HEK293 (cell line): Measurements from ENCODE around the gene CD44.

Experiments used
- CTCF ChIA-PET: fragments of 350-600 bp; formaldehyde crosslinking; extraction: SDS; loops from one replicate; lab custom pipeline; 2021; ENCODE audit warnings: antibody characterized with exemption; lab: Yijun Ruan, JAX
- POLR2A ChIA-PET: fragments of 300-600 bp; formaldehyde crosslinking; extraction: SDS; loops from one replicate; lab custom pipeline; 2020; ENCODE audit warnings: antibody characterized with exemption, inconsistent platforms; lab: Yijun Ruan, JAX
- H3K27ac ChIP-seq: fragments of 200-500 bp; sonication (Bioruptor generic); 2 replicates; pipeline ENCODE4 v1.5.1; 2014; ENCODE audit warnings: low read depth, low read length, control low read depth, inconsistent platforms; ENCODE audit errors: extremely low read depth
- H3K36me3 ChIP-seq, 2 experiments: fragments of 200-500 bp in 1 of 2; sonication (Bioruptor generic) in 1 of 2; 1 replicate in 1 of 2; 2 replicates in 1 of 2; pipeline ENCODE4 v1.5.1; 2014 to 2017; ENCODE audit warnings: inconsistent platforms in 2 of 2, low read length in 2 of 2; ENCODE audit not compliant: control insufficient read depth in 2 of 2, insufficient read depth in 1 of 2
- H3K4me1 ChIP-seq: fragments of 200-500 bp; sonication (Bioruptor generic); 2 replicates; pipeline ENCODE4 v1.5.1; 2014; ENCODE audit warnings: mild to moderate bottlenecking, low read length, inconsistent platforms; ENCODE audit not compliant: control insufficient read depth, insufficient read depth
- H3K4me3 ChIP-seq: 2 replicates; pipeline ENCODE4 v1.5.1; 2011; ENCODE audit warnings: low read depth, mild to moderate bottlenecking, control low read depth, low read length, moderate library complexity
- H3K9me3 ChIP-seq: fragments of 200-500 bp; sonication (Bioruptor generic); 2 replicates; pipeline ENCODE4 v1.5.1; 2014; ENCODE audit warnings: low read depth, low read length, inconsistent platforms; ENCODE audit not compliant: control insufficient read depth, insufficient read depth
- BCL11A ChIP-seq: fragments of 450-650 bp; formaldehyde crosslinking; IDR thresholded peaks from 2 replicates; pipeline ENCODE4 v1.5.1; 2016; ENCODE audit warnings: low read depth, missing biosample characterization, missing genetic modification characterization
- BCL11B ChIP-seq: fragments of 450-650 bp; formaldehyde crosslinking; IDR thresholded peaks from 2 replicates; pipeline ENCODE4 v1.5.1; 2016; ENCODE audit warnings: low read depth, missing biosample characterization, missing genetic modification characterization
- GLIS1 ChIP-seq: fragments of 450-650 bp; formaldehyde crosslinking; IDR thresholded peaks from 2 replicates; pipeline ENCODE4 v1.5.1; 2016; ENCODE audit warnings: missing biosample characterization, missing genetic modification characterization
- KLF10 ChIP-seq: fragments of 450-650 bp; IDR thresholded peaks from 2 replicates; pipeline ENCODE4 v1.5.1; 2018; ENCODE audit warnings: missing biosample characterization, mild to moderate bottlenecking, missing genetic modification characterization
- KLF8 ChIP-seq: fragments of 450-650 bp; formaldehyde crosslinking; IDR thresholded peaks from 2 replicates; pipeline ENCODE4 v1.5.1; 2016; ENCODE audit warnings: missing biosample characterization, missing genetic modification characterization
- SALL2 ChIP-seq: fragments of 450-650 bp; formaldehyde crosslinking; IDR thresholded peaks from 2 replicates; pipeline ENCODE4 v1.5.0; 2017; ENCODE audit warnings: missing biosample characterization, mild to moderate bottlenecking, missing genetic modification characterization, borderline replicate concordance
- WT1 ChIP-seq: fragments of 450-650 bp; formaldehyde crosslinking; IDR thresholded peaks from 2 replicates; pipeline ENCODE4 v1.5.1; 2016; ENCODE audit warnings: missing biosample characterization, missing genetic modification characterization
- ZFP37 ChIP-seq: fragments of 450-650 bp; formaldehyde crosslinking; IDR thresholded peaks from 2 replicates; pipeline ENCODE4 v1.5.1; 2016; ENCODE audit warnings: missing biosample characterization, missing genetic modification characterization
- ZNF202 ChIP-seq: fragments of 450-650 bp; formaldehyde crosslinking; IDR thresholded peaks from 2 replicates; pipeline ENCODE4 v1.5.1; 2016; ENCODE audit warnings: missing biosample characterization, missing genetic modification characterization, borderline replicate concordance
- ZNF274 ChIP-seq, 2 experiments: fragments of 200-500 bp in 1 of 2; fragments of 450-650 bp in 1 of 2; sonication (Bioruptor generic) in 1 of 2; formaldehyde crosslinking in 1 of 2; IDR thresholded peaks; 2 replicates each; pipeline versions ENCODE4 v1.5.1 to v1.6.1; 2014 to 2016; ENCODE audit warnings: borderline replicate concordance in 1 of 2, inconsistent platforms in 1 of 2, low read length in 1 of 2, missing biosample characterization in 1 of 2, missing genetic modification characterization in 1 of 2
- ZNF324 ChIP-seq: fragments of 450-650 bp; formaldehyde crosslinking; IDR thresholded peaks from 2 replicates; pipeline ENCODE4 v1.5.1; 2016; ENCODE audit warnings: missing biosample characterization, missing genetic modification characterization
- ZNF416 ChIP-seq: fragments of 450-650 bp; formaldehyde crosslinking; IDR thresholded peaks from 2 replicates; pipeline ENCODE4 v1.5.1; 2016; ENCODE audit warnings: missing biosample characterization, missing genetic modification characterization
- ZNF426 ChIP-seq: fragments of 450-650 bp; formaldehyde crosslinking; IDR thresholded peaks from 2 replicates; pipeline ENCODE4 v1.5.1; 2017; ENCODE audit warnings: missing biosample characterization, missing genetic modification characterization, mild to moderate bottlenecking, inconsistent platforms, moderate library complexity
- ZNF530 ChIP-seq: fragments of 450-650 bp; formaldehyde crosslinking; IDR thresholded peaks from 2 replicates; pipeline ENCODE4 v1.5.1; 2016; ENCODE audit warnings: low read depth, missing biosample characterization, missing genetic modification characterization
- ZNF610 ChIP-seq: fragments of 450-650 bp; formaldehyde crosslinking; IDR thresholded peaks from 2 replicates; pipeline ENCODE4 v1.5.1; 2016; ENCODE audit warnings: missing biosample characterization, missing genetic modification characterization, borderline replicate concordance
- ZNF660 ChIP-seq: fragments of 450-650 bp; IDR thresholded peaks from 2 replicates; pipeline ENCODE4 v1.5.1; 2018; ENCODE audit warnings: missing biosample characterization, mild to moderate bottlenecking, missing genetic modification characterization
- ZNF692 ChIP-seq: fragments of 450-650 bp; formaldehyde crosslinking; IDR thresholded peaks from 2 replicates; pipeline ENCODE4 v1.5.1; 2016; ENCODE audit warnings: missing biosample characterization, missing genetic modification characterization
- ZXDB ChIP-seq: fragments of 450-650 bp; formaldehyde crosslinking; IDR thresholded peaks from 2 replicates; pipeline ENCODE4 v1.5.1; 2016; ENCODE audit warnings: missing biosample characterization, missing genetic modification characterization
- TF ChIP-seq, protein P1 (sequence below): fragments of 450-650 bp; formaldehyde crosslinking; IDR thresholded peaks from 2 replicates; pipeline ENCODE4 v1.5.1; 2017; ENCODE audit warnings: missing biosample characterization, missing genetic modification characterization
- TF ChIP-seq, protein P2 (sequence below): fragments of 450-650 bp; formaldehyde crosslinking; IDR thresholded peaks from 2 replicates; pipeline ENCODE4 v1.5.1; 2016; ENCODE audit warnings: missing biosample characterization, missing genetic modification characterization
- TF ChIP-seq, protein P3 (sequence below): fragments of 450-650 bp; formaldehyde crosslinking; IDR thresholded peaks from 2 replicates; pipeline ENCODE4 v1.5.1; 2017; ENCODE audit warnings: missing biosample characterization, missing genetic modification characterization
- TF ChIP-seq, protein P4 (sequence below): fragments of 450-650 bp; formaldehyde crosslinking; IDR thresholded peaks from 2 replicates; pipeline ENCODE4 v1.5.1; 2016; ENCODE audit warnings: missing biosample characterization, missing genetic modification characterization, low read depth
- TF ChIP-seq, protein P5 (sequence below): fragments of 450-650 bp; formaldehyde crosslinking; IDR thresholded peaks from 2 replicates; pipeline ENCODE4 v1.5.1; 2016; ENCODE audit warnings: missing biosample characterization, missing genetic modification characterization

CD44 gene

GRCh38 chr11:35239471-35240075 is 100.6 kb downstream of the CD44 start:
- Histone ChIP-seq H3K4me1 (no peaks in the 10 kb centered on the region), H3K9me3 (no peaks in the 10 kb centered on the region), H3K27ac (no peak overlapping the region), H3K36me3 (no peaks in the 10 kb centered on the region), H3K4me3 (no peak overlapping the region)
- no peak for TF ChIP-seq ZNF426
- TF ChIP-seq ZNF610: no peak
- no peak for TF ChIP-seq WT1 (tag by site-specific recombination)
- no peak for TF ChIP-seq ZFP37 (tag by site-specific recombination)
- no peak for TF ChIP-seq ZNF660 (tag by site-specific recombination)
- no peak for TF ChIP-seq ZNF274 (IDR thresholded peaks at IDR 0.05; ENCODE audit: low read length)
- no peak for TF ChIP-seq ZNF274 (tag by site-specific recombination; IDR thresholded peaks at IDR 0.05; ENCODE audit: borderline replicate concordance)
- no peak for TF ChIP-seq ZNF530
- TF ChIP-seq BCL11B: no peak
- no peak for TF ChIP-seq KLF10
- no peak for TF ChIP-seq ZNF202 (tag by site-specific recombination)
- TF ChIP-seq, protein P1, sequence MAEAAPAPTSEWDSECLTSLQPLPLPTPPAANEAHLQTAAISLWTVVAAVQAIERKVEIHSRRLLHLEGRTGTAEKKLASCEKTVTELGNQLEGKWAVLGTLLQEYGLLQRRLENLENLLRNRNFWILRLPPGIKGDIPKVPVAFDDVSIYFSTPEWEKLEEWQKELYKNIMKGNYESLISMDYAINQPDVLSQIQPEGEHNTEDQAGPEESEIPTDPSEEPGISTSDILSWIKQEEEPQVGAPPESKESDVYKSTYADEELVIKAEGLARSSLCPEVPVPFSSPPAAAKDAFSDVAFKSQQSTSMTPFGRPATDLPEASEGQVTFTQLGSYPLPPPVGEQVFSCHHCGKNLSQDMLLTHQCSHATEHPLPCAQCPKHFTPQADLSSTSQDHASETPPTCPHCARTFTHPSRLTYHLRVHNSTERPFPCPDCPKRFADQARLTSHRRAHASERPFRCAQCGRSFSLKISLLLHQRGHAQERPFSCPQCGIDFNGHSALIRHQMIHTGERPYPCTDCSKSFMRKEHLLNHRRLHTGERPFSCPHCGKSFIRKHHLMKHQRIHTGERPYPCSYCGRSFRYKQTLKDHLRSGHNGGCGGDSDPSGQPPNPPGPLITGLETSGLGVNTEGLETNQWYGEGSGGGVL: no peak
- no peak for TF ChIP-seq GLIS1 (tag by site-specific recombination)
- TF ChIP-seq, protein P2, sequence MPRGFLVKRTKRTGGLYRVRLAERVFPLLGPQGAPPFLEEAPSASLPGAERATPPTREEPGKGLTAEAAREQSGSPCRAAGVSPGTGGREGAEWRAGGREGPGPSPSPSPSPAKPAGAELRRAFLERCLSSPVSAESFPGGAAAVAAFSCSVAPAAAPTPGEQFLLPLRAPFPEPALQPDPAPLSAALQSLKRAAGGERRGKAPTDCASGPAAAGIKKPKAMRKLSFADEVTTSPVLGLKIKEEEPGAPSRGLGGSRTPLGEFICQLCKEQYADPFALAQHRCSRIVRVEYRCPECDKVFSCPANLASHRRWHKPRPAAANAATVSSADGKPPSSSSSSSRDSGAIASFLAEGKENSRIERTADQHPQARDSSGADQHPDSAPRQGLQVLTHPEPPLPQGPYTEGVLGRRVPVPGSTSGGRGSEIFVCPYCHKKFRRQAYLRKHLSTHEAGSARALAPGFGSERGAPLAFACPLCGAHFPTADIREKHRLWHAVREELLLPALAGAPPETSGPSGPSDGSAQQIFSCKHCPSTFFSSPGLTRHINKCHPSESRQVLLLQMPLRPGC (tag by site-specific recombination): no peak
- TF ChIP-seq ZXDB (tag by site-specific recombination): no peak
- TF ChIP-seq, protein P3, sequence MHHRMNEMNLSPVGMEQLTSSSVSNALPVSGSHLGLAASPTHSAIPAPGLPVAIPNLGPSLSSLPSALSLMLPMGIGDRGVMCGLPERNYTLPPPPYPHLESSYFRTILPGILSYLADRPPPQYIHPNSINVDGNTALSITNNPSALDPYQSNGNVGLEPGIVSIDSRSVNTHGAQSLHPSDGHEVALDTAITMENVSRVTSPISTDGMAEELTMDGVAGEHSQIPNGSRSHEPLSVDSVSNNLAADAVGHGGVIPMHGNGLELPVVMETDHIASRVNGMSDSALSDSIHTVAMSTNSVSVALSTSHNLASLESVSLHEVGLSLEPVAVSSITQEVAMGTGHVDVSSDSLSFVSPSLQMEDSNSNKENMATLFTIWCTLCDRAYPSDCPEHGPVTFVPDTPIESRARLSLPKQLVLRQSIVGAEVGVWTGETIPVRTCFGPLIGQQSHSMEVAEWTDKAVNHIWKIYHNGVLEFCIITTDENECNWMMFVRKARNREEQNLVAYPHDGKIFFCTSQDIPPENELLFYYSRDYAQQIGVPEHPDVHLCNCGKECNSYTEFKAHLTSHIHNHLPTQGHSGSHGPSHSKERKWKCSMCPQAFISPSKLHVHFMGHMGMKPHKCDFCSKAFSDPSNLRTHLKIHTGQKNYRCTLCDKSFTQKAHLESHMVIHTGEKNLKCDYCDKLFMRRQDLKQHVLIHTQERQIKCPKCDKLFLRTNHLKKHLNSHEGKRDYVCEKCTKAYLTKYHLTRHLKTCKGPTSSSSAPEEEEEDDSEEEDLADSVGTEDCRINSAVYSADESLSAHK: no peak
- no peak for TF ChIP-seq ZNF324 (tag by site-specific recombination)
- ChIA-PET CTCF (interaction anchor here (0.6 to 2.4 kb wide), 15 partner anchors 10 to 675 kb away, joined by 3 to 13 read pairs (median 3); no protein-coding TSS in a partner anchor), POLR2A (no interaction called here)

DNA sequence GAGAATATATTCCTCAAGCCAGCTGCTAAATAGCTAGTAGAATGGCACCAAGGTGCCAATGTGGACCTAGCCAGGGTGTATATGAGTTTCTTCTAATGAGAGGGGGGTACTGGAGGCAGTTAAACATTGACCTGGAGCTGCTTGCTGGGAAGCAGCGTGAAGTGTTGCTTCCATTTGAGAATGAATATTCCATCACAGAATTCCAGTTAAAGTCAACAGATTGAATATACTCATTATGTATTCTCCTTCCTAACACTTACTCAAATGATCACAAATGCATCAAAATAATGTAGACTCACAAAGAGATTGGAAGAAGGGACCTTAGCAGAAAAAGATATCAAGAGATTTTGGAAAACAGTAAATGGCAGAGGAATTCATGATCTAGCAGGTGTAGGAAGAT is 102.1 kb downstream of the CD44 start:
- no peak overlapping the region for H3K27ac ChIP-seq
- no peaks in the 10 kb centered on the region for H3K4me1 ChIP-seq
- H3K4me3 ChIP-seq: no peak overlapping the region
- no peaks in the 10 kb centered on the region for H3K36me3 ChIP-seq
- H3K9me3 ChIP-seq: no peaks in the 10 kb centered on the region
- POLR2A ChIA-PET: no interaction called here
- CTCF ChIA-PET: interaction anchor here (0.6 to 0.7 kb wide), 2 partner anchors 79 to 314 kb away, joined by 4 to 7 read pairs; no protein-coding TSS in a partner anchor
- TF ChIP-seq, protein P4, sequence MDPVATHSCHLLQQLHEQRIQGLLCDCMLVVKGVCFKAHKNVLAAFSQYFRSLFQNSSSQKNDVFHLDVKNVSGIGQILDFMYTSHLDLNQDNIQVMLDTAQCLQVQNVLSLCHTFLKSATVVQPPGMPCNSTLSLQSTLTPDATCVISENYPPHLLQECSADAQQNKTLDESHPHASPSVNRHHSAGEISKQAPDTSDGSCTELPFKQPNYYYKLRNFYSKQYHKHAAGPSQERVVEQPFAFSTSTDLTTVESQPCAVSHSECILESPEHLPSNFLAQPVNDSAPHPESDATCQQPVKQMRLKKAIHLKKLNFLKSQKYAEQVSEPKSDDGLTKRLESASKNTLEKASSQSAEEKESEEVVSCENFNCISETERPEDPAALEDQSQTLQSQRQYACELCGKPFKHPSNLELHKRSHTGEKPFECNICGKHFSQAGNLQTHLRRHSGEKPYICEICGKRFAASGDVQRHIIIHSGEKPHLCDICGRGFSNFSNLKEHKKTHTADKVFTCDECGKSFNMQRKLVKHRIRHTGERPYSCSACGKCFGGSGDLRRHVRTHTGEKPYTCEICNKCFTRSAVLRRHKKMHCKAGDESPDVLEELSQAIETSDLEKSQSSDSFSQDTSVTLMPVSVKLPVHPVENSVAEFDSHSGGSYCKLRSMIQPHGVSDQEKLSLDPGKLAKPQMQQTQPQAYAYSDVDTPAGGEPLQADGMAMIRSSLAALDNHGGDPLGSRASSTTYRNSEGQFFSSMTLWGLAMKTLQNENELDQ (tag by site-specific recombination): no peak
- TF ChIP-seq ZNF692 (tag by site-specific recombination) (no peak), KLF8 (no peak), BCL11A (tag by site-specific recombination) (no peak), SALL2 (tag by site-specific recombination) (no peak), ZNF416 (tag by site-specific recombination) (no peak)
- TF ChIP-seq, protein P5, sequence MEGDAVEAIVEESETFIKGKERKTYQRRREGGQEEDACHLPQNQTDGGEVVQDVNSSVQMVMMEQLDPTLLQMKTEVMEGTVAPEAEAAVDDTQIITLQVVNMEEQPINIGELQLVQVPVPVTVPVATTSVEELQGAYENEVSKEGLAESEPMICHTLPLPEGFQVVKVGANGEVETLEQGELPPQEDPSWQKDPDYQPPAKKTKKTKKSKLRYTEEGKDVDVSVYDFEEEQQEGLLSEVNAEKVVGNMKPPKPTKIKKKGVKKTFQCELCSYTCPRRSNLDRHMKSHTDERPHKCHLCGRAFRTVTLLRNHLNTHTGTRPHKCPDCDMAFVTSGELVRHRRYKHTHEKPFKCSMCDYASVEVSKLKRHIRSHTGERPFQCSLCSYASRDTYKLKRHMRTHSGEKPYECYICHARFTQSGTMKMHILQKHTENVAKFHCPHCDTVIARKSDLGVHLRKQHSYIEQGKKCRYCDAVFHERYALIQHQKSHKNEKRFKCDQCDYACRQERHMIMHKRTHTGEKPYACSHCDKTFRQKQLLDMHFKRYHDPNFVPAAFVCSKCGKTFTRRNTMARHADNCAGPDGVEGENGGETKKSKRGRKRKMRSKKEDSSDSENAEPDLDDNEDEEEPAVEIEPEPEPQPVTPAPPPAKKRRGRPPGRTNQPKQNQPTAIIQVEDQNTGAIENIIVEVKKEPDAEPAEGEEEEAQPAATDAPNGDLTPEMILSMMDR (tag by site-specific recombination): no peak
